SK-N-SH treated with all-trans-retinoic acid at 6 μM for 48 hours (cell line): ENCODE data around the gene UBAP2.

Experiments used
- CSDC2 ChIP-seq: fragments of 250-450 bp; sonication (Bioruptor Pico); IDR thresholded peaks from 2 replicates; pipeline ENCODE4 v1.5.0; 2020; ENCODE audit warnings: mild to moderate bottlenecking, moderate library complexity
- PPARA ChIP-seq: fragments of 250-450 bp; sonication (Bioruptor Pico); IDR thresholded peaks from 2 replicates; pipeline ENCODE4 v1.5.0; 2020; ENCODE audit warnings: mild to moderate bottlenecking, borderline replicate concordance
- RARB ChIP-seq: fragments of 250-450 bp; sonication (Bioruptor Pico); IDR thresholded peaks from 2 replicates; pipeline ENCODE4 v1.8.0; 2021; ENCODE audit warnings: mild to moderate bottlenecking, moderate library complexity
- ZFP3 ChIP-seq: fragments of 250-450 bp; sonication (Bioruptor Pico); IDR thresholded peaks from 2 replicates; pipeline ENCODE4 v1.5.0; 2020; ENCODE audit warnings: mild to moderate bottlenecking, moderate library complexity
- ZNF70 ChIP-seq: fragments of 450-650 bp; formaldehyde crosslinking; IDR thresholded peaks from 2 replicates; pipeline ENCODE4 v1.5.0; 2020; ENCODE audit warnings: mild to moderate bottlenecking, moderate library complexity
- ZNF8 ChIP-seq: fragments of 450-650 bp; formaldehyde crosslinking; IDR thresholded peaks from 2 replicates; pipeline ENCODE4 v1.5.0; 2020; ENCODE audit warnings: mild to moderate bottlenecking, moderate library complexity
- TF ChIP-seq, protein P1 (sequence below): fragments of 250-450 bp; sonication (Bioruptor Pico); IDR thresholded peaks from 2 replicates; pipeline ENCODE4 v1.8.0; 2020; ENCODE audit warnings: mild to moderate bottlenecking, moderate library complexity, borderline replicate concordance

DNA sequence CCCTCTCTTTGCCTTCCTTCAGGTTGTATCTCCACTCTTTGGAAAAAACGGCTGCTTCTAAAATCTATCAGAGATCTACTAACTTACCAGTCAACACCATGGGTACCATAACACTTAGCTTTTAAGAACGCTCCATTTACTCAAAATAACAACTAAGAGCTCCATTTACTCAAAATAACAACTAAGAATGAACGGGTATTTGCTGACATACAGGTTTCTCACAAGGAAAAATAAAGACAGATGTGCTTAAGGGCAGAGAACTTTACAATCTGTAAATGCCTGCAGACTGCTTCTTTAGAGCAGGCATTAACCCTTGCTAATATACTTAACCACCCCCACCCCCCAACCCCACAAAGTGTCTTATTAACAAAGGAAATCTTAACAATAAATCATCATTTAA lies 2.8 kb downstream of the UBAP2 start:
- TF ChIP-seq CSDC2 (CRISPR knock-in tag) = no peak
- TF ChIP-seq, protein P1, sequence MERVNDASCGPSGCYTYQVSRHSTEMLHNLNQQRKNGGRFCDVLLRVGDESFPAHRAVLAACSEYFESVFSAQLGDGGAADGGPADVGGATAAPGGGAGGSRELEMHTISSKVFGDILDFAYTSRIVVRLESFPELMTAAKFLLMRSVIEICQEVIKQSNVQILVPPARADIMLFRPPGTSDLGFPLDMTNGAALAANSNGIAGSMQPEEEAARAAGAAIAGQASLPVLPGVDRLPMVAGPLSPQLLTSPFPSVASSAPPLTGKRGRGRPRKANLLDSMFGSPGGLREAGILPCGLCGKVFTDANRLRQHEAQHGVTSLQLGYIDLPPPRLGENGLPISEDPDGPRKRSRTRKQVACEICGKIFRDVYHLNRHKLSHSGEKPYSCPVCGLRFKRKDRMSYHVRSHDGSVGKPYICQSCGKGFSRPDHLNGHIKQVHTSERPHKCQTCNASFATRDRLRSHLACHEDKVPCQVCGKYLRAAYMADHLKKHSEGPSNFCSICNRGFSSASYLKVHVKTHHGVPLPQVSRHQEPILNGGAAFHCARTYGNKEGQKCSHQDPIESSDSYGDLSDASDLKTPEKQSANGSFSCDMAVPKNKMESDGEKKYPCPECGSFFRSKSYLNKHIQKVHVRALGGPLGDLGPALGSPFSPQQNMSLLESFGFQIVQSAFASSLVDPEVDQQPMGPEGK (CRISPR knock-in tag) = no peak
- no peak for TF ChIP-seq RARB (CRISPR knock-in tag)
- no peak for TF ChIP-seq ZNF70
- no peak for TF ChIP-seq ZFP3 (CRISPR knock-in tag)
- no peak for TF ChIP-seq PPARA (CRISPR knock-in tag)
- no peak for TF ChIP-seq ZNF8 (CRISPR knock-in tag)
